ENCODE measurements around the gene VPS51. TPM values are rescaled to one million over a fixed set of nuclear protein-coding genes. Genes with fewer than 3 reads are reported as not detected.
A peak's percentile ranks its signal among the peaks of the same experiment; 100 is the strongest.

Gene VPS51
- total and polyA plus RNA-seq, 9 of the 15 experiments (the other 6 are each of a cell fraction or from before 2014, with no cell fraction given), result 1.8 to 143 (median 46.8) TPM

DNA sequence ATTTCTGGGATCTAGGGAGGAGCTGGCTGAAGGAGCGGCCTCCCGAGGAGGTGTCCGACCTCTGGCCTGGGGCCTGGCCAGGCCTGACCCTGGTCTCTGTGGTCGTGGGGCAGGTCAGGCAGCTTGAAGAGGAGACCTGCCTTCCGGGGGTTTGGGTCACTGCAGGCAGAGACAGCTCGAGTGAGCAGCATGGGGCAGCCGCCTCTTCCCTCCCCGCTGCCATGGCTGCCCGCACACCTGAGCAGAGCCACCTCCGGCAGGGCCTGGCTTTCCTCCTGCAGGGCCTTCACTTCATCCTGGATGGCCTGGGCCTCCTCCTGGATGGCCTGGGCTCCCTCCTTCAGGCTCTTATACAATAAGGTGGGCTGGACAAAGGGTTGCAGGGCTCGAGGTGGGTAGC lies 29.7 kb upstream of the VPS51 start:
- intact Hi-C loops (cut with micrococcal nuclease), result no loop called here
- peaks cover 2% of the 10 kb centered on the region for H3K9me1 ChIP-seq (ENCODE audit: control insufficient read depth, insufficient read depth, low read length)
- TF ChIP-seq ATF7 (IDR thresholded peaks at IDR 0.05), result no peak
- no peak for TF ChIP-seq PHF21A (IDR thresholded peaks at IDR 0.05; ENCODE audit: borderline replicate concordance, low read depth)
- TF ChIP-seq ZNF316 (IDR thresholded peaks at IDR 0.05), result no peak
- TF ChIP-seq ZFX (CRISPR knock-in tag; IDR thresholded peaks at IDR 0.05), result peak; percentile 36; the same call in 1 of the 2 replicates
- TF ChIP-seq, protein P1, sequence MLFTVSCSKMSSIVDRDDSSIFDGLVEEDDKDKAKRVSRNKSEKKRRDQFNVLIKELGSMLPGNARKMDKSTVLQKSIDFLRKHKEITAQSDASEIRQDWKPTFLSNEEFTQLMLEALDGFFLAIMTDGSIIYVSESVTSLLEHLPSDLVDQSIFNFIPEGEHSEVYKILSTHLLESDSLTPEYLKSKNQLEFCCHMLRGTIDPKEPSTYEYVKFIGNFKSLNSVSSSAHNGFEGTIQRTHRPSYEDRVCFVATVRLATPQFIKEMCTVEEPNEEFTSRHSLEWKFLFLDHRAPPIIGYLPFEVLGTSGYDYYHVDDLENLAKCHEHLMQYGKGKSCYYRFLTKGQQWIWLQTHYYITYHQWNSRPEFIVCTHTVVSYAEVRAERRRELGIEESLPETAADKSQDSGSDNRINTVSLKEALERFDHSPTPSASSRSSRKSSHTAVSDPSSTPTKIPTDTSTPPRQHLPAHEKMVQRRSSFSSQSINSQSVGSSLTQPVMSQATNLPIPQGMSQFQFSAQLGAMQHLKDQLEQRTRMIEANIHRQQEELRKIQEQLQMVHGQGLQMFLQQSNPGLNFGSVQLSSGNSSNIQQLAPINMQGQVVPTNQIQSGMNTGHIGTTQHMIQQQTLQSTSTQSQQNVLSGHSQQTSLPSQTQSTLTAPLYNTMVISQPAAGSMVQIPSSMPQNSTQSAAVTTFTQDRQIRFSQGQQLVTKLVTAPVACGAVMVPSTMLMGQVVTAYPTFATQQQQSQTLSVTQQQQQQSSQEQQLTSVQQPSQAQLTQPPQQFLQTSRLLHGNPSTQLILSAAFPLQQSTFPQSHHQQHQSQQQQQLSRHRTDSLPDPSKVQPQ (CRISPR knock-in tag; IDR thresholded peaks at IDR 0.05; ENCODE audit: borderline replicate concordance), result no peak
- TF ChIP-seq MYBL2 (IDR thresholded peaks at IDR 0.05; ENCODE audit: low read depth), result no peak
- TF ChIP-seq MYBL2 (CRISPR knock-in tag; IDR thresholded peaks at IDR 0.05; ENCODE audit: borderline replicate concordance), result no peak
- H3K4me3 ChIP-seq, result no peak overlapping the region
- no TSS peak for BruUV-seq (replicated peaks)
- H4K20me1 ChIP-seq (replicated peaks; ENCODE audit: control insufficient read depth, insufficient read depth, low read length), result no peaks in the 10 kb centered on the region
- peak overlapping the region in 1 of 2 experiments; percentile 90; a peak in 2 of 4 replicates for H3K9ac ChIP-seq (ENCODE audit: insufficient read depth in 1 of 2, low read depth in 2 of 2, low read length in 2 of 2)
- WGBS (ENCODE audit: insufficient coverage, low coverage, missing lambda C conversion rate), result 64% methylated on average over 11 of the region's 11 CpGs
- peak overlapping the region; percentile 80 for H2AFZ ChIP-seq (ENCODE audit: low read depth, low read length)
- in situ Hi-C loops (cut with MboI), result no loop called here
- H3K36me3 ChIP-seq (ENCODE audit: control insufficient read depth, insufficient read depth, low read length), result no peaks in the 10 kb centered on the region
- H3K79me2 ChIP-seq (ENCODE audit: control insufficient read depth, insufficient read depth, low read length), result no peaks in the 10 kb centered on the region
- H3K27ac ChIP-seq (ENCODE audit: extremely low read depth, low read depth, low read length), result no peak overlapping the region; the same call in 2 of the 3 replicates
- H3K27me3 ChIP-seq (ENCODE audit: control insufficient read depth in 2 of 2, insufficient read depth in 2 of 2, low read length in 2 of 2), result no peaks in the 10 kb centered on the region
- peak; percentile 11; the same call in 2 of the 3 replicates for ATAC-seq
- no peak for FAIRE-seq
- DNase-seq (ENCODE audit: extremely low read depth in 1 of 4, low spot score in 3 of 4), result no peak
- peaks cover 8 to 22% of the 10 kb centered on the region in 2 experiments for H3K4me1 ChIP-seq (replicated peaks in 1 of 2; ENCODE audit: control insufficient read depth in 2 of 2, insufficient read depth in 2 of 2, low read length in 2 of 2)
- ChIA-PET POLR2A (interaction anchor here (0.5 to 1.4 kb wide), 6 partner anchors 9 to 229 kb away, joined by 3 to 6 read pairs (median 3); partner anchors contain the start of gene SAC3D1), CTCF (ENCODE audit: low intra/inter-chr PET ratio) (no interaction called here)
- H3K9me3 ChIP-seq (replicated peaks; ENCODE audit: control insufficient read depth, insufficient read depth, low read depth, low read length), result no peaks in the 10 kb centered on the region
- no peak overlapping the region for H3K4me2 ChIP-seq (ENCODE audit: insufficient read depth, low read length)

All from K562 (cell line).